ENCODE data around the gene AFF2.

Gene AFF2

GRCh38 chrX:148536961-148537360, 36.5 kb downstream of the AFF2 start:
- Histone ChIP-seq H3K4me3 (ENCODE audit: control insufficient read depth in 1 of 7, extremely low read depth in 1 of 7, insufficient read depth in 4 of 7, low read depth in 2 of 7, low read length in 6 of 7) (no peak overlapping the region), H3K9me3 (ENCODE audit: control extremely low read depth in 1 of 5, control insufficient read depth in 4 of 5, insufficient read depth in 2 of 5, low read depth in 1 of 5, low read length in 4 of 5) (no peaks in the 10 kb centered on the region), H3K36me3 (ENCODE audit: control insufficient read depth in 4 of 4, insufficient read depth in 4 of 4, low read length in 3 of 4) (no peaks in the 10 kb centered on the region), H3K4me1 (ENCODE audit: control extremely low read depth in 1 of 4, control insufficient read depth in 4 of 4, insufficient read depth in 4 of 4, low read length in 3 of 4) (no peaks in the 10 kb centered on the region), H3K27me3 (replicated peaks in 2 of 5; ENCODE audit: control insufficient read depth in 4 of 5, insufficient read depth in 5 of 5, low read length in 4 of 5) (peaks cover 0 to 5% (median 0%) of the 10 kb centered on the region in 5 experiments), H3K27ac (ENCODE audit: insufficient read depth in 1 of 2, low read depth in 1 of 2, low read length in 2 of 2, poor library complexity in 1 of 2, severe bottlenecking in 2 of 2) (no peak overlapping the region)
- DNase-seq, result no peak
- WGBS (ENCODE audit: insufficient coverage), result no CpG with 5 or more reads among the region's 1 CpG
- CTCF ChIA-PET, result no interaction called here
- POLR2A ChIA-PET, result no interaction called here

- DNase-seq, result no peak
- Histone ChIP-seq H3K27me3 (replicated peaks in 2 of 5; ENCODE audit: control insufficient read depth in 4 of 5, insufficient read depth in 5 of 5, low read length in 4 of 5) (peaks cover 0 to 5% (median 0%) of the 10 kb centered on the region in 5 experiments), H3K36me3 (ENCODE audit: control insufficient read depth in 4 of 4, insufficient read depth in 4 of 4, low read length in 3 of 4) (no peaks in the 10 kb centered on the region), H3K4me1 (ENCODE audit: control extremely low read depth in 1 of 4, control insufficient read depth in 4 of 4, insufficient read depth in 4 of 4, low read length in 3 of 4) (peaks cover 0 to 2% (median 0%) of the 10 kb centered on the region in 4 experiments), H3K4me3 (ENCODE audit: control insufficient read depth in 1 of 7, extremely low read depth in 1 of 7, insufficient read depth in 4 of 7, low read depth in 2 of 7, low read length in 6 of 7) (no peak overlapping the region), H3K27ac (ENCODE audit: insufficient read depth in 1 of 2, low read depth in 1 of 2, low read length in 2 of 2, poor library complexity in 1 of 2, severe bottlenecking in 2 of 2) (no peak overlapping the region), H3K9me3 (ENCODE audit: control extremely low read depth in 1 of 5, control insufficient read depth in 4 of 5, insufficient read depth in 2 of 5, low read depth in 1 of 5, low read length in 4 of 5) (no peaks in the 10 kb centered on the region)
- 56% methylated on average over 8 of the region's 15 CpGs for WGBS (ENCODE audit: insufficient coverage)
- POLR2A ChIA-PET, result no interaction called here
- CTCF ChIA-PET, result no interaction called here
These were observed 37.3 kb downstream of the AFF2 start for GRCh38 chrX:148537556-148538182.

- no peak overlapping the region for H3K4me3 ChIP-seq (ENCODE audit: control insufficient read depth in 1 of 7, extremely low read depth in 1 of 7, insufficient read depth in 4 of 7, low read depth in 2 of 7, low read length in 6 of 7)
- peaks cover 0 to 2% (median 0%) of the 10 kb centered on the region in 4 experiments for H3K4me1 ChIP-seq (ENCODE audit: control extremely low read depth in 1 of 4, control insufficient read depth in 4 of 4, insufficient read depth in 4 of 4, low read length in 3 of 4)
- no peak overlapping the region for H3K27ac ChIP-seq (ENCODE audit: insufficient read depth in 1 of 2, low read depth in 1 of 2, low read length in 2 of 2, poor library complexity in 1 of 2, severe bottlenecking in 2 of 2)
- H3K36me3 ChIP-seq (ENCODE audit: control insufficient read depth in 4 of 4, insufficient read depth in 4 of 4, low read length in 3 of 4), result no peaks in the 10 kb centered on the region
- DNase-seq, result no peak
- 79% methylated on average over 2 of the region's 2 CpGs for WGBS (ENCODE audit: insufficient coverage)
- POLR2A ChIA-PET, result no interaction called here
- H3K27me3 ChIP-seq (replicated peaks in 2 of 5; ENCODE audit: control insufficient read depth in 4 of 5, insufficient read depth in 5 of 5, low read length in 4 of 5), result peaks cover 0 to 5% (median 0%) of the 10 kb centered on the region in 5 experiments
- no peaks in the 10 kb centered on the region for H3K9me3 ChIP-seq (ENCODE audit: control extremely low read depth in 1 of 5, control insufficient read depth in 4 of 5, insufficient read depth in 2 of 5, low read depth in 1 of 5, low read length in 4 of 5)
- CTCF ChIA-PET, result no interaction called here
These were observed 38.2 kb downstream of the AFF2 start for GRCh38 chrX:148538582-148538981.

- Histone ChIP-seq H3K27ac (ENCODE audit: insufficient read depth in 1 of 2, low read depth in 1 of 2, low read length in 2 of 2, poor library complexity in 1 of 2, severe bottlenecking in 2 of 2) (no peak overlapping the region), H3K4me3 (ENCODE audit: control insufficient read depth in 1 of 7, extremely low read depth in 1 of 7, insufficient read depth in 4 of 7, low read depth in 2 of 7, low read length in 6 of 7) (no peak overlapping the region), H3K9me3 (ENCODE audit: control extremely low read depth in 1 of 5, control insufficient read depth in 4 of 5, insufficient read depth in 2 of 5, low read depth in 1 of 5, low read length in 4 of 5) (no peaks in the 10 kb centered on the region), H3K4me1 (ENCODE audit: control extremely low read depth in 1 of 4, control insufficient read depth in 4 of 4, insufficient read depth in 4 of 4, low read length in 3 of 4) (peaks cover 0 to 2% (median 0%) of the 10 kb centered on the region in 4 experiments), H3K27me3 (replicated peaks in 2 of 5; ENCODE audit: control insufficient read depth in 4 of 5, insufficient read depth in 5 of 5, low read length in 4 of 5) (peaks cover 0 to 5% (median 0%) of the 10 kb centered on the region in 5 experiments), H3K36me3 (ENCODE audit: control insufficient read depth in 4 of 4, insufficient read depth in 4 of 4, low read length in 3 of 4) (no peaks in the 10 kb centered on the region)
- ChIA-PET CTCF (no interaction called here), POLR2A (no interaction called here)
- no CpG with 5 or more reads among the region's 1 CpG for WGBS (ENCODE audit: insufficient coverage)
- peak in 1 of 3 donors; percentile 17 for DNase-seq
These were observed 39.7 kb downstream of the AFF2 start for GRCh38 chrX:148540114-148540513.

- CTCF ChIA-PET, result no interaction called here
These were observed 40.5 kb downstream of the AFF2 start for GRCh38 chrX:148540671-148541583.

GRCh38 chrX:148541584-148541940, 41.1 kb downstream of the AFF2 start:
- no peak for DNase-seq
- CTCF ChIA-PET, result no interaction called here
- H3K27me3 ChIP-seq (replicated peaks in 2 of 5; ENCODE audit: control insufficient read depth in 4 of 5, insufficient read depth in 5 of 5, low read length in 4 of 5), result peaks cover 0 to 5% (median 0%) of the 10 kb centered on the region in 5 experiments
- no peaks in the 10 kb centered on the region for H3K9me3 ChIP-seq (ENCODE audit: control extremely low read depth in 1 of 5, control insufficient read depth in 4 of 5, insufficient read depth in 2 of 5, low read depth in 1 of 5, low read length in 4 of 5)
- no peak overlapping the region for H3K27ac ChIP-seq (ENCODE audit: insufficient read depth in 1 of 2, low read depth in 1 of 2, low read length in 2 of 2, poor library complexity in 1 of 2, severe bottlenecking in 2 of 2)
- H3K4me1 ChIP-seq (ENCODE audit: control extremely low read depth in 1 of 4, control insufficient read depth in 4 of 4, insufficient read depth in 4 of 4, low read length in 3 of 4), result peaks cover 0 to 2% (median 0%) of the 10 kb centered on the region in 4 experiments
- POLR2A ChIA-PET, result no interaction called here
- no peak overlapping the region for H3K4me3 ChIP-seq (ENCODE audit: control insufficient read depth in 1 of 7, extremely low read depth in 1 of 7, insufficient read depth in 4 of 7, low read depth in 2 of 7, low read length in 6 of 7)
- no peaks in the 10 kb centered on the region for H3K36me3 ChIP-seq (ENCODE audit: control insufficient read depth in 4 of 4, insufficient read depth in 4 of 4, low read length in 3 of 4)

More at GRCh38 chrX:148540671-148541583, 40.5 kb downstream of the AFF2 start:
- no peak overlapping the region for H3K27ac ChIP-seq (ENCODE audit: insufficient read depth in 1 of 2, low read depth in 1 of 2, low read length in 2 of 2, poor library complexity in 1 of 2, severe bottlenecking in 2 of 2)
- no peak overlapping the region for H3K4me3 ChIP-seq (ENCODE audit: control insufficient read depth in 1 of 7, extremely low read depth in 1 of 7, insufficient read depth in 4 of 7, low read depth in 2 of 7, low read length in 6 of 7)
- peaks cover 0 to 5% (median 0%) of the 10 kb centered on the region in 5 experiments for H3K27me3 ChIP-seq (replicated peaks in 2 of 5; ENCODE audit: control insufficient read depth in 4 of 5, insufficient read depth in 5 of 5, low read length in 4 of 5)
- no peak for DNase-seq
- H3K4me1 ChIP-seq (ENCODE audit: control extremely low read depth in 1 of 4, control insufficient read depth in 4 of 4, insufficient read depth in 4 of 4, low read length in 3 of 4), result peaks cover 0 to 2% (median 0%) of the 10 kb centered on the region in 4 experiments
- H3K9me3 ChIP-seq (ENCODE audit: control extremely low read depth in 1 of 5, control insufficient read depth in 4 of 5, insufficient read depth in 2 of 5, low read depth in 1 of 5, low read length in 4 of 5), result no peaks in the 10 kb centered on the region
- no peaks in the 10 kb centered on the region for H3K36me3 ChIP-seq (ENCODE audit: control insufficient read depth in 4 of 4, insufficient read depth in 4 of 4, low read length in 3 of 4)
- WGBS (ENCODE audit: insufficient coverage), result 96% methylated on average over 3 of the region's 10 CpGs
- POLR2A ChIA-PET, result no interaction called here
